Activated CD8-positive, alpha-beta memory T cell treated with anti-CD3 and anti-CD28 coated beads, Interleukin-2, amount 50 U/mL, for 4 hours (primary cell): ENCODE measurements around the gene DFFB.

Source experiments
- DNase-seq: peaks from one replicate; pipeline ENCODE4 v3.0.0-alpha.2; 2020

DFFB gene

DNA sequence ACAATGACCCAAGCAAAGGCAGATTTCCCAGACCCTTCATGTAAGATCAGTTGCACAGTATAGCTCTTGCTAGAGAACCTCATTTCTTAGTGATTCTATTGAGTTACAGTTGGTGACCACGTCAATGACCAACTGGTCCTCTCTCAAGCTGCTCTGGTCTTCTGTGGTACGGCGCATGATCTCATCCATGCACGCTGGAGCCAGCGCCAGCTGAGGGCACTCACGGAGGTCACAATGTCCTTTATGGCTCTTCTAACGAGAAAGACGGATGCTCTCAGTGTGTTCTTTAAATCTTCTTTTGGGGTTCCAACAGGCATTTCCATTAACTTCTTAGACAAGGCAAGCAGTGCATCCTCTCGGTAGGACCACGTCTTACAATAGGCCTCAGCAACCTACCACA, 22.6 kb upstream of the DFFB start:
- DNase-seq: no peak

DNA sequence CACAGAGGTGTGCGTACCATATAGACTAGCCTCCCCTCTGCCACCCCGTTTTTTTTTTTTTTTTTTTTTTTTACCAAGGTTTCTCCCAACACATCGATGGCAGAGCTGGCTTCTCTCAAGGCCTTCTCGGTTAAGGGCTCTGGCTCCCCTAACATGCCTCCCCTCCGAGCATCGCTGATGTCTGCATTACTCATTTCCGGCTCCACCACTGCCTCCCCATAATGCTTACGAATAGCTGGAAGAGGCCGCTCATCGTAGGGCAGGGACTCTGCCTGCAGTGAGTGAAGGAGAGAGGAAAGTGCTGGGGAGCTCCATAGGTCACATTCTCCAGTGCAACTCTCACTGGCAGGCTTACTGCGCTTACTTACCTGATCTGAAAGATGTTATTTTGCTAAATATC, 20.9 kb upstream of the DFFB start:
- DNase-seq: no peak

DNA sequence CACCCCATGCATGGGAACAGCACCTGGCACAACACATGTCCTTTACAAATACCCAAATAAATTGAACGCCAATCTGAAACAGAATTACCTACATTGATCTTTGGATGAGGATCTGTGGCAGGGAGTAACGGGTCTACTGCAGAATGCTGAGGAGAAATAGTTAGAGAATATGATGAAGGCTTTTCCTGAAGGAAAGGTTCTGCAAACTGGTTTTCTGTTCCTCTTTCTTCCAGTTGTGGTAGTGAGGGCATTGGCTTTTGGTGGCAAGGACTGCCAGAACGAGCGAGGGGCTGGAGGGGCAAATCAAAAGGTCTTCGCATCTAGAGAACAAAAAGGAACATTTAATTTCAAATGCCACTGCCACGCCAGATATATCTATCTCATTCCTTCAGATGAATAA, 20.1 kb upstream of the DFFB start:
- DNase-seq: no peak

DNA sequence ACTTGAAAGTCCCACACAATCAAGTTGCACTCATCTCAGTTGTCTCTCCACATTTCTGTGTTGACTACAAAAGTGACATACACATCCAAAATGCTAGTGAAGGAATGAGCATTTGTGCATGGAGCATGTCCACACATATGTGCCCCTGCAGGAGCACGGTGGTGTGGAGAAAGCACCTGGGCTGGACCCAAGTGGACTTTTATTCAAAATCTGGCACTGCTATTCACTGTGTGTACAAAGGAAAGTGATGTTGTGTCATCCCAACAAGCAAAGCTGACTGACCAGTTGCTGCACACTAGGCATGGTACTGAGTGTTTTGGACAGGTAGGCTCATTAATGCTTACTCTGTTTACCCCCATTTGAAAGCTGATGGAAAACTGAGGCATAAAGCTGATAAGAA, 19.6 kb upstream of the DFFB start:
- no peak for DNase-seq

DNA sequence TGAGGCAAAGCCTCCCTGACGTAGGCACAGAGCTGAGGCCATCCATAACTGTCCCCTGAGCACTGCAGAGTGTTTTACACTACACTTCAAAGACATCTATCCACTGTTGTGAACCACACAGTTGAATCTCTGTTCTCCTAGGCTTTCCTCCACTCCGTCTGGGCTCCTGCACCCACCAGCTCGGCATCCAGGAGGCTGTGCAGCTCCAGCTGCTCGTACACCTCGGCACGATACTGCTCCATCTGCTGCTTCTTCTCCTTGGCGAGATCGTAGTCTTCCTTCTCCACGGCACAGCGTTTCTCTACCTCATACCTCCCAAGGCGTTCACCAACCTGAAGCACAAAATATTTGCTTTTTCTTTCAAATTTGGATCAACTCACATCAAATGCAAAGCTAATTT, 18.5 kb upstream of the DFFB start:
- no peak for DNase-seq

DNA sequence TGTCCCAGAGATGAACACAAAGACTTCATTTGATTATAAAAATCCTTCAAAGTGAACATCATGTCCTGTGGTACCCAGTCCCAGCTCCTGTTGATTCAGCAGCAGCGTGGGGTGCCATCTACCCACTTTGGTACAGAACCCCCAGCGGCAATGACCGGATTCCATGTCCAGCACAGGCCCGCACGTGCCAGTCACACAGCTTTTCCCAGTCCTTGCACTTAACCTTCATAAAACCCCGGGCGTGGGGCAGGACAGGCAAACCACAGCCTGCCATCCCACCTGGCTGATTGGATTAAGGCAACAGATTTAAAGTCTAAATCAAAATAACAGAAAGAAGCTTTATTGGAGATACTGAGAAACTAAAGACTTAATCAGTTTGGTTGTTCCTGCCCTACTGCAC, 15.8 kb upstream of the DFFB start:
- DNase-seq: no peak

DNA sequence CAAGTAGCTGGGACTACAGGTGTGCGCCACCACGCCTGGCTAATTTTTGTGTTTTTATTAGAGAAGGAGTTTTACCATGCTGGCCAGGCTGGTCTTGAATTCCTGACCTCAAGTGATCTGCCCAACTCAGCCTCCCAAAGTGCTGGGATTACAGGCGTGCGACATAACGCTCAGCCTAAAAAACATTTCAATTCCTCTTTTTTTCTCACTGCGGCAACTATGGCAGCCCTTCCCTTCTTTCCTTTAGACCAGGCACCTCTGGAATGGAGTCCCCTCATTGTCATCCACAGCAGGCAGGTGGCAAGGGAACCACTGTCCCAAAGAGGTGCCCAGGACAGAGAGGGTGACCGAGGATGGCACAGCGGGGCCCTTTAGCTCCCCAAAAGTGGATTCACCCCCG, 14.4 kb upstream of the DFFB start:
- DNase-seq: no peak

DNA sequence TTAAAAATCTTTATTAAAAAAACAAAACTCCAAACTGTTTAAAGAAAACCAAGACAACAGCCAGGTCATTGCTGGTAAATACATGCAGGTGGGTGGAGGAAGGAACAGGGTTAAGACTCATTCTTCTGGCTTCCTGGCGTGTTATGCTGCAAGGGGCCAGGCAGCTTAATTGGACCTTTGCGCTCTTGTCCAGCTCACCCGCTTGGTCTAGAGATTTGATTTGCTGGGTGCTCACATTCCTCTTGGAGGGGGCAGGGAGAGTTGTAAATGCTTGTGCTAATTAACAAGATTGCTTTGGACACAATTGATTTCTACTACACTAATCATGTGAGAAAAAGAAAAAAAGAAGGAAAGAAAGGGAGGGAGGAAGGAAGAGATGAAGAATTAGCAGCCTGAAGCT, 10.7 kb upstream of the DFFB start:
- DNase-seq: no peak

DNA sequence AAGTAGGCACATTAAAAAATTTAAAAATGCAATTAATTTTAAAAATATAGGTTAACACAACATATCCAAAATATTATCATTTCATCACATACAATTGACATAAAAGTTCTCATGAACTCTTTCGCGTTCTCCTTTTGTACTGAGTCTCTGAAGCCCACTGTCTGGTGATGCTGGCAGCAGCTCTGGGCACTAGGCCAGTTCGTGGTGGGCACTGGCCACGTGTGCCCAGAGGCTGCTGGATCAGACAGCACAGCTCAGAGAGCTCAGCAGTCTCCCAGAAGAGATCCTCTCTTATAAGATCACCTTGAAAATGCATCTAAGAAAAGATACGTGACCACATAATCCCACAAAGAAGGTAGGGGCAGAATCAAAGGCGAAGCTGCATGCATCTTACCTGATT, 10.2 kb upstream of the DFFB start:
- no peak for DNase-seq

DNA sequence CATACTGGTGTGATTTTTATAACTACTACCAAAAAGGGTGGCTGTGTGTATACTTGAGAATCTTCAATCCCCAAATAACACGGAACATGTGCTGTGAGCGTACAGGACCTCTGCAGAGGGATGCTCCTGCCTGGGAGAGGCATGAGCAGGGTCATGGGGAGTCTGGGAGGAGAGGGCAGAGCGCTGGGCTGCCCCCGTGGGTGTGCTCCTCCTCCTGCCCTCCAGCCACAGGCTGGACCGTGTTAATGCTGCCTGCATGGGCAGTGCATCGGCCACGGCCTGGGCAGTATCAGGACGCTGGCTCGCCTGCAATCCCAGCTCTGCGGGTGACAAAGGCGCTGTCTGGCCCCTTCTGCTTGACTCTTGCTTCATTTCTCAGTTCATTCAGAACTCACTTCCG, 6.4 kb upstream of the DFFB start:
- DNase-seq: no peak

DNA sequence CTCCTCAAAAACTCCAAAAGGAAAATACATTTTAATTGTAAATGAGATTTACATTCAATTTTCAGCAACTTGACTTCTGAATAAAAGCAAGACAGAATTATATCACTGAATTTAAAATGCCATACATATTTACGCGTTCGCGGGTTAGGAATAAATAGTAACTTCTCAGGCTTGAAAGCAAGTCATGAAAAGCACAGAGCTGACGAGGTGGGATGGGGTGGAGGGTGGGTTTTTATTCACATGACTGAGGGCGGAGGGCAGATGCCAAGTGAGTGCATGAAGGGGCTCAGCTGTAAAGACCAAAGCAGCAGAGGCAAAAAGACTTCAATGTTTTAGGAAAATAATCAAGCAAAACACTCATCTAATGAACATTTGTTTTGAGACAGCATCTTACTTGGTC, 6.0 kb upstream of the DFFB start:
- DNase-seq: no peak

DNA sequence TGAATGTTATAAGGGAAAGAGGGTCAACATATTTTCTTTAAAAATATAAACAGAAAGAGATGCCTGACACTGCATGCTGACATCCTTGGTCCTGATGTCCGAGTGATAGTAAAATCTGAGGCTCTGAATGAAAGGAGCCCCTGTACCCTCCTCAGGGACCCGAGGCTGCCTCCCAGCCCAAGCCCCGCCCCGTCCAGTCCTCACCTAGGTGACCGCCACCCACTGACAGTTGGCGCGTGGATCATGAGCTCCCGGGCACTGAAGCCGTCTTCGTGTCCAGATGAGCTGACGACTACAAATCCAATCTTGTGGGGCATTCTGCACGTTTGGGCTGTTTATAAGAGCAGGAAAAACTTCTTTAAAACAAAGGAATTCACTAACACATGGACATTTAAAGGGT, 5.2 kb upstream of the DFFB start:
- no peak for DNase-seq

DNA sequence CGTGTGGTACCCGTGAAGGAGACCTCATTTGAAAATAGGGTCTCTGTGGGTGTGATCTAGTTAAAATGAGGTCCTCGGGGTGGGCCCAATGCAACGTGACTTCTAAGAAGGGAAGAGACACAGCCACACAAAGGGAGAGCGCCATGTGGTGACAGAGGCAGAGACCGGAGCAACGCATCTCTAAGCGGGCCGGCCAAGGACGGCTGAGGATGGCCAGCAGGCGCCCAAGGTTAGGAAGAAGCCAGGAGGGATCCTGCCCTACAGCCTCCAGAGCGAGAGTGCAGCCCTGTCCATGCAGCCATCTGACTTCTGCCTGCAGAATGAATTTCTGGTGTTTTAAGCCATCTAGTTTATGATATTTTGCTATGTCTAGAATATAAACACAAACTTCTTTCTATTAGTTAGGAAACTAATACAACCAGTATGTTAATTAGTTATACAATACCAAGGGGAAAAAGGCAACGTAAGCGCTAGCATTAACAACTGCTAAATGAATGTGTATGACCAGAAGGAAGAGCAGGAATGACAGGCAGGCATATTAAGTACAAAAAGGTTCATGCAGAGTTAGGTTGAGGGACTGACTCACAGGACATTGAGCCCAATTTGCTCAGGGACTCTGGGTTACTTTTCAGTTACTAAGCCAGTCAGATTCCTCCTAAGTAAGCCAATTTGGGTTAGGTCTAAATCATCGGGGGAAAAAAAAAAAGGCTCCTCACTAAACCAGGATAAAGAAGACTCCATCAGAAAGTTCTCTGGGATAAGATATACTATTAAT, 4.4 kb upstream of the DFFB start:
- DNase-seq: no peak

DNA sequence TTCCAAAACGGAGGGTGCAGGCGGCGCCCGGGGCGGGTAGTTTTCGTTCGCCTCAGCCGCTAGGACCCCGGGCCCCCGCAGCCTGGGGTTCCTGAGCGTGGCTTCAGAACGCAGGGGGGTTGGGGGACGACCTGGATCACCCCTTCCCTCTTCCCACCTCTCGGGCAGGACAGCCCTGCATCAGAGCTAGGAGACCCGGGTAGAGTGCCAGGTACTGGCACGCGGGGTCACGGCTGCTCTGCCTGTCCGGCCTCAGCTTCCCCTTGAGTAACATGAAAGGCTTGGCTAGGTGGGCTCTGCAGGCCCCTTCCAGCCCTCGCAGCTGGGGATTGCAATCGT, 484 bp downstream of the DFFB start:
- DNase-seq: no peak

DNA sequence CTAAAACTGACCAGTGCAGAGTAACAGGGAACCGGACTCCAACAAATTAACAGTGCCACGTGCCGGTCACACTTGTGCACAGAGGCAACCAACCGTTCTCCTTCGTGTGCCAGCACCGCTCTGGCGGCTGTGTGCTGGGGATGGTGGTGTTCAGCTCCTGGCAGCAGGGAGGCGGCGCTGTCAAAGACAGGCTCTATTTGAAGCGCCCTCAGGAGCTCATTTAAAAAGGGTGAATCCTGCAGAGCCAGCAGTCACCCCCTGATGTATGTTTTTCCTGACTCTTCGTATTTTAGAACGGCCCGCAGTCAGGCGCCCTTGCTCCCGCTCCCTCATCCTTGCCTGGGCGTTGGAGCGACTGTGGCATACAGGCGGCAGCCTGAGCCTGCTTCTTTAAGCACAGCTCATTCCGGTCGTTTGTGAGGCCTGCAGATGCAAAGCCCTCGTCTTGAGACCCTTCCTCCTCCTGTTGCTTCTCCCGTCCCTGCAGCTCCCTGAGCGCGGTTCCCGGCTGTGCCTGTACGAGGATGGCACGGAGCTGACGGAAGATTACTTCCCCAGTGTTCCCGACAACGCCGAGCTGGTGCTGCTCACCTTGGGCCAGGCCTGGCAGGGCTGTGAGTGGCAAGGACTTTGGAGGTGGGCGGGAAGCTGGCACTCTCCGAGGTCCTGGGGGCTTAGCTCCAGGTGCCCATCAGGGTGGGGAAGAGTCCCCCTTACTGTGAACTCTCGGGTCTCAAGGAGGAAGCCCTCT, 1.1 kb downstream of the DFFB start:
- no peak for DNase-seq

DNA sequence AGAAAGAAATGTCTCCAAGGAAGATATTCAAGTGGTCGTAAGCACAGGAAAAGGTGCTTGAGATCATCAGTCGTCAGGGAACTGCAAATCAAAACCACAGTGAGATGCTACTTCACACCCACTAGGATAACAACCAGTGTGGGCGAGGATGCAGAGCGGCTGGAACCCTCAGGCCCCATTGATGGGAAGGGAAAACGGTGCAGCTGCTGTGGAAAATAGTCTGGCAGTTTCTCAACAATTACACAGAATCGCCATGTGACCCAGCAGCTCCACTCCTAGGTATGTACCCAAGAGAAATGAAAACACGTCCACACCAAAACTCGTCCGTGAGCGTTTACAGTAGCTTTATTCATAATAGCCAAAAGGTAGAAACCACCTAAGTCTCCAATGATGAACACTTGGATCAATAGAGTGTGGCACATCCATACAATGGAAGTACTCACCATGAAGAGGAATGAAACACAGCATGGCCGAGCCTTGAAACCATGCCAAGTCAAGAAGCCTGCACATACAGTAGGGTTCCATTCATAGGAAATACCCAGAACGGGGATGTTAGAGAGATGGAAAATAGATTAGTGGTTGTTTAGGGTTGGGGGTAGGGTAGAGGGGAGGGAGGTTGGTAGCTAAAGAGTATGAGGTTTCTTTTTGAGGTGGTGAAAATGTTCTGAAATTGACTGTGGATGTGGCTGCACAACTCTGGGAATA, 6.1 kb downstream of the DFFB start:
- DNase-seq: no peak

DNA sequence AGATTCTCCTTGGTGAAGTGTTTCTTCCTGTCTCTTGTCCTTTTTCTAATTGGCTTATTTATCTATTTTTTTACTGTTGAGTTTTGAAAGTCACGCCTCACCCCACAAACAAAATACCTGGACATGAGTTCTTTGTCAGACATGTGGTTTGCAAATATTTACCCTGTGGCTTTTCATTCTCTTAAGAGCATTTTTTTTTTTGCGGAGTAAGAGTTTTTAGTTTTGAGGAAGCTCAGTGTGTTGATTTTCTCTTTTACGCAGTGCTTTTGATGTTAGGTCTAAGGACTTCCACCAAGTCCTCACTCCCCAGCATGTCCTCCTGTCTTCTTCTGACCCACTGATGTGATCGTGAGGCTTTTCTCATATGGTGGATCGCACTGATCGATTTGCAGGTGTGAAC, 7.6 kb downstream of the DFFB start:
- DNase-seq: no peak

DNA sequence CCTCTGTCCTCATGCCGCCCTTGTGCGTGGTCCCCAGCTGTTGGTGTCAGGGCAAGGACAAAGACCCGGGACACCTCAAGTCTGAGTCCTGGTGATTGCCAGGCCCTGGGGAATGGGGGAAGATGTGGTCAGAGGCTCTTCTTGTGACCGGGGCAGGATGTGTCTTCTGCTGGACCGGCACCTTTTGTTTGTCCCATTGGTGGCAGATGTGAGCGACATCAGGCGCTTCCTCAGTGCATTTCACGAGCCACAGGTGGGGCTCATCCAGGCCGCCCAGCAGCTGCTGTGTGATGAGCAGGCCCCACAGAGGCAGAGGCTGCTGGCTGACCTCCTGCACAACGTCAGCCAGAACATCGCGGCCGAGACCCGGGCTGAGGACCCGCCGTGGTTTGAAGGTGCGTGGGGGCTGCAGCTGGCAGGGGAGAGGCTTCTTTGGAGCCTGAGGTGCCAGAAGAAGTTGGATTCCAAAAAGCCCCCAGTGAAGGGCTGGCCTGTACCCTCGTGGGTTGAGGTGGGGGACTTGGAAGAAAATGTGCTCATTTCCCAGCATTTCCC, 8.4 kb downstream of the DFFB start:
- no peak for DNase-seq

DNA sequence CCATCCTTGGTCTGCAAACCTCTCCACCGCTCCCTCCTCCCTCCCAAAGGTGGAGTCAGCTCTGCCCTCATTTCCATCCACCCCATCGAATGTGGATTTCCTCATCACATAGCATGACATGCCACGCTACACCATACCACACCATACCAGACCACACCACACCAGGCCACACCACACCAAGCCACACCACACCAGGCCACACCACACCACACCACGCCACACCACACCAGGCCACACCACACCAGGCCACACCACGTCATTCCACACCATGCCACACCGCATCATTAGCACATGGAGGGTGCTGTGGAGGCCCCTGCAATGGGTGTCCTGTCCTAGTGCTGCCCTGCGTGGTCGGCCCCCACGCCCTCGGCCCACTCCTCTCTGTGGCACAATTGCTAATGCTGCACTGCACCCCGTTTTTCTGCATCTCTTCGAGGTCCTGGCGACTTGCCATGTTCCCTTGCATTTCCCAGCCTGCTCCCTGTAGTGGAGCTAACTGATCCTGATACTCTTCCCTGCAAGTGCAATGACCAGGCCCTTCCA, 11.3 kb downstream of the DFFB start:
- no peak for DNase-seq

DNA sequence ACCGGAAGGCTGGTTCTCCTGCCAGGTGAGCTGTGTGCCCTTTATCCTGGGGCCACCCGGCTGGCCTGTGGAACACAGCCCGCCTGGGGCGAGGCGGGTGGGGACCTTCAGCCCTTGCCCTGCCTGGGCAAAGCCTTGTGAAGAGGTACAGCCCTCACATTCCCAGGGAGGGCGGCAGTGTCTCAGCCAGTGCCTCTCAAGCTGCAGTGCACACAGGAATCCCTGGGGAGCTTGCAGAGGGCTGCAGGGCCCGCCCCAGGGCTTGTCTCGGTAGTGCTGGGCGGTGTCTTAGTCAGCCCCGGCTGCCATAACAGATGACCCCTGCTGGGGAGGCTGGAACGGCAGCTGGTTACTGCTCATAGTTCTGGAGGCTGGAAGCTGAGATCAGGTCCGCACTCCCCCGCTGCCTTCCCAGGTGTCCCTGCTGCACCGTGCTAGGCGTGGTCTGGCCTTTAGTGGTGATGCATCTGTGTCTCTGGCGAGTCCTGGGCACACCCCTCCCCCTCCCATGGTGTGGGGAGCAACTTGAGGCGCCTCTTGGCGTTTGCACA, 12.6 kb downstream of the DFFB start:
- no peak for DNase-seq

DNA sequence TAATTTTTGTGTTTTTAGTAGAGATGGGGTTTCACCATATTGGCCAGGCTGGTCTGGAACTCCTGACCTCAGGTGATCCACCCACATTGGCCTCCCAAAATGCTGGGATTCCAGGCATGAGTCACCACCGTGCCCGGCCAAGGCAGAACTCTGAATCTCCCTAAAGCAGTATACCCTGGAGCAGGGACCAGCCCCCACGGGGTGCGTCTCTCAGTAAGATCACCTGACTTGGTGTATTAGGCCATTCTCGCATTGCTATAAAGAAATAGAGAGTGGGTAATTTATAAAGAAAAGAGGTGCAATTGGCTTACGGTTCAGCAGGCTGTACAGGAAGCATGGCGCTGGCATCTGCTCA, 14.2 kb downstream of the DFFB start:
- DNase-seq: no peak

DNA sequence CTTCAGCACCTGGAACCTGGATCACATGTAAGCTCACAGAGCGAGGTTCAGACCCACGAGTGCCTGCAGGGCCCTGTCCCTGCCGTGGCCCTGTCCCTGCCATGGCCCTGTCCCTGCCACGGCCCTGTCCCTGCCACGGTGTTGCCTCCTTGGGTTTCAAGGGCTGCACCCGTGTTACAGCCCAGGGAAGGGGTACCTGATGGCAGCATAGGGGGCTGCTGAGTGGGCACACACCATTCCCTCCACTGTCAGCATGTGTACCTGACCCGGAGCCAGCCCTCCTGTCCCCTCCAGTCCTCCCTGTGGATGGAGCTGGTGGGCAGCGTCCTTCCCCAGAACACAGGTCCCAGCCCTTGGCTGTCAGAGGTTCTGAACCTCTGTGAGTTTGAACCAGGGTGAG, 15.3 kb downstream of the DFFB start:
- no peak for DNase-seq

DNA sequence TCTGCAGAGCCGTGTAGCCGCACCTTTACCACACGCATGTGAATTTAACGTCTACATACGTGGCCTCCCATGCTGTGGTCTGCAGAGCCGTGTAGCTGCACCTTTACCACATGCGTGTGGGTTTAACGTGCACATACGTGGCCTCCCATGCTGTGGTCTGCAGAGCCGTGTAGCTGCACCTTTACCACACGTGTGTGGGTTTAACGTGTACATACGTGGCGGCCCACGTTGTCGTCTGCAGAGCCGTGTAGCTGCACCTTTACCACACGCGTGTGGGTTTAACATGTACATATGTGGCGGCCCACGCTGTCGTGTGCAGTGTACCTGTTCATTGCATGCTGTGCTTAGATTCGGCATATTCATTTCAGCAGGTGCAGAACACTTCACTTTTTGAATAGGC, 17.5 kb downstream of the DFFB start:
- DNase-seq: no peak

DNA sequence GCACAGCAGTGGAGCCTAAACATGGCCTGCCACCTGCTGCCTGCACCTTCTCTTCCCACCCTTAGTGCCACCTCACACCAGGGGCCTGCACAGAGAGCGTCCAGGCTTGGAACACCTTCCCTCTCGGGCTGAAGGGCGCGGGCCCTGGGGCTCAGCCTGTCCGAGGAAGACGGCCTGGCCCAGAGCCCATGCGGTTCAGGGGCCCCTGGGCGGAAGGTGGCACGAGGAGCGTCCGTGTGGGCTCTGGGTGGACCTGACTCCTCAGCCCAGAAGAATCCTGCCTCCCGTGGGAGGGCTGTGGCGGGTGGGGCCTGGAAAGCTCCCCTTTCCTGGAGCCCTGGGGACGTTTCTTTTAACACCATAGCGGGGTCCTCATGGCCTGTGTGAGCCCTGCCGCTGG, 19.4 kb downstream of the DFFB start:
- no peak for DNase-seq
